ENCODE results near the gene LAMA1.

DNA sequence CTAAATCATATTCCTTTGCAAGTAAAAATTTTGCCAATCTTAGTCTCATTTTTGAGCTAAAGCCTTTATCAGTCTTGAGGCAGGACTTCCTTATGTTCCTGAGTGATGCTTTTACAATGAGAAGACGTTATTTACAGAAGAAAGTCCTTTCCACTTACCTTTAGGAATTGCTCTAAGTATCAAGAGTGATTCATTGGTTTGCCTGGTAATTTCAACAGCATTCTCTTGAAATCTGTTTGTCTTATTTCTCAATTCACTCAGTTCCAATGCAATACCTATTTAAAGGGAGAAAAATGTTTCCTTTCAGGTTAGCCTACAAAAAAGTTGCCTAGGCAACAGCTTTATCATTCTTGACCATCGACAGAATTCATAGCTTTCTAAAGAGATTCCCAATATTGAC is 137.2 kb downstream of the LAMA1 start:
- no peak for TF ChIP-seq CTCF (conservative IDR thresholded peaks at IDR 0.05)
- TF ChIP-seq EZH2 (IDR thresholded peaks at IDR 0.05; ENCODE audit: low read depth) = no peak
